Activated CD4-positive, alpha-beta T cell treated with anti-CD3 and anti-CD28 coated beads for 36 hours (primary cell): ENCODE measurements around the gene REEP6. TPM values are rescaled to one million over a fixed set of nuclear protein-coding genes. Genes with fewer than 3 reads are reported as not detected.
A peak's percentile ranks its signal among the peaks of the same experiment; 100 is the strongest.

Experiments used
- ATAC-seq: fragments of 200-7000 bp; cut with Tn5 transposase; one replicate; pipeline ENCODE4 v1.10.0; 2021; ENCODE audit warnings: mild to moderate bottlenecking, moderate library complexity
- CTCF ChIA-PET: fragments of 350-600 bp; sonication (Branson Sonifier 250); formaldehyde crosslinking; loops from one replicate; lab custom pipeline; 2021; ENCODE audit warnings: antibody characterized with exemption; lab: Charles Lee
- POLR2A ChIA-PET: fragments of 350-600 bp; sonication (Branson Sonifier 250); formaldehyde crosslinking; loops from one replicate; lab custom pipeline; 2021; ENCODE audit warnings: antibody characterized with exemption, inconsistent platforms; lab: Charles Lee
- DNase-seq: peaks from one replicate; pipeline ENCODE4 v3.0.0-alpha.2; 2020
- H3K27ac Mint-ChIP-seq: one replicate; pipeline ENCODE4 v1.8.0; 2021; ENCODE audit warnings: mixed read lengths
- H3K27me3 Mint-ChIP-seq: one replicate; pipeline ENCODE4 v1.8.0; 2021; ENCODE audit warnings: mixed read lengths
- H3K36me3 Mint-ChIP-seq: one replicate; pipeline ENCODE4 v1.8.0; 2021; ENCODE audit warnings: low read depth, mixed read lengths
- H3K4me1 Mint-ChIP-seq: one replicate; pipeline ENCODE4 v1.8.0; 2021; ENCODE audit warnings: mixed read lengths
- H3K4me3 Mint-ChIP-seq: one replicate; pipeline ENCODE4 v1.8.0; 2021; ENCODE audit warnings: mild to moderate bottlenecking, moderate library complexity, mixed read lengths
- H3K9me3 Mint-ChIP-seq: one replicate; pipeline ENCODE4 v1.8.0; 2021; ENCODE audit warnings: low read depth, mixed read lengths
- intact Hi-C, 2 experiments: fragments of 100-400 bp; cut with DNase I in 1 of 2; cut with micrococcal nuclease in 1 of 2; formaldehyde crosslinking; loops; one replicate each; pipeline versions ENCODE4 v1.14.2 to v1.15.1; 2022 to 2024; cut with DNase I, micrococcal nuclease
- total RNA-seq, 2 experiments: library from RNA; stranded (reverse); gene quantifications; one replicate each; pipeline ENCODE4 v1.2.3, GENCODE V29; 2021

REEP6 gene
- total RNA-seq, 2 experiments from 2014 or later: 2.1 to 2.7 TPM

GRCh38 chr19:1505012-1505411 is 14.0 kb downstream of the REEP6 start:
- Mint-ChIP-seq H3K27me3 (peaks cover 3% of the 10 kb centered on the region), H3K36me3 (no peaks in the 10 kb centered on the region), H3K4me3 (no peak overlapping the region), H3K27ac (no peak overlapping the region), H3K9me3 (no peaks in the 10 kb centered on the region), H3K4me1 (peaks cover 10% of the 10 kb centered on the region)
- ChIA-PET POLR2A (no interaction called here), CTCF (interaction anchor here (0.7 kb wide), 1 partner anchor 13 kb away, joined by 4 read pairs; no protein-coding TSS in a partner anchor)
- ATAC-seq (no peak), DNase-seq (no peak)
- intact Hi-C loops: no loop called here

DNA sequence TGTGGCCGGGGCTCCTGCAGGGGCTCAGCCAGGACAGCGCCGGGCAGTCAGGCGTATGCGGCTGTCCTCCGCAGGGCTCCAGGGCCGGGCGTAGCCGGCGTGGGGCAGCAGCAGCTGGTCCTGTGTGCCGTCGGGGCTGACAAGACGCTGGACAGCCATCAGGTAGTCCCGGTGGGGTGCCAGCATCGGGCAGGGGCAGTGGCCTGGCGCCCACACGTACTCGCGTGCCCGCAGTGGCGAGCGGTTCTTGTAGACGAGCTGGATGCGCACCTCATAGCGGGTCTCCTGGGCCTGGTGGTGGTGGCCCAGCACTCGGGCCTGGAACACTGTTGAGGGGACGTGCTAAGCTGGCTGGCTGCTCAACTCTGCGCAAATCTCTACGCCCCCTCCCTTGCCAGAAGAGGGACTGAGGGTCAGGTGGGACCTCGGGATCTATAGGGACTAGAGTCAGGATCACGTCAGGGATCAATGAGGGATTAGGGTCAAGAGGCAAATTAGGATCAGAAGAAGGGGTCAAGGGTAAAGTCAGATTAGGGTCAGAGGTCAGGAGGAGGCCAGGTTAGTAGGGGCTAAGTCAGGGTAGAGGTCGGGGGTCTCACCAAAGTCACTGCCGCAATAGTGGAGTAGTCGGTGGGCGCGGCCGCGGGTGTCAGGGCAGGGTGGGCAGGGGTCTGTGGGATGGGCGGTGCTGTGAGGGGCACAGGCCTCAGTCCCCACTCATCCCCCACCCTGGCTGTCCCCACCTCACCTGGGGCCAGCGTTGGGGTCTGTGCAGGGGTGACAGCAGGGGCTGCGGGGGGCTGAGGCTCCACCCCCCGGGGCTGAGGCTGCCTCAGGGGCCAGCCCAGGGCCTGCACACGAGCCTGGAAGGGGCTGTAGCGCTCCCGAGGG is 15.3 kb downstream of the REEP6 start:
- peaks cover 10% of the 10 kb centered on the region for H3K4me1 Mint-ChIP-seq
- ChIA-PET POLR2A (no interaction called here), CTCF (interaction anchor here (1.1 kb wide), 1 partner anchor 15 kb away, joined by 3 read pairs; the partner anchor contains the start of gene REEP6)
- H3K36me3 Mint-ChIP-seq: no peaks in the 10 kb centered on the region
- intact Hi-C loops: no loop called here
- peaks cover 3% of the 10 kb centered on the region for H3K27me3 Mint-ChIP-seq
- no peak for ATAC-seq
- H3K4me3 Mint-ChIP-seq: no peak overlapping the region
- no peaks in the 10 kb centered on the region for H3K9me3 Mint-ChIP-seq
- no peak overlapping the region for H3K27ac Mint-ChIP-seq
- no peak for DNase-seq

DNA sequence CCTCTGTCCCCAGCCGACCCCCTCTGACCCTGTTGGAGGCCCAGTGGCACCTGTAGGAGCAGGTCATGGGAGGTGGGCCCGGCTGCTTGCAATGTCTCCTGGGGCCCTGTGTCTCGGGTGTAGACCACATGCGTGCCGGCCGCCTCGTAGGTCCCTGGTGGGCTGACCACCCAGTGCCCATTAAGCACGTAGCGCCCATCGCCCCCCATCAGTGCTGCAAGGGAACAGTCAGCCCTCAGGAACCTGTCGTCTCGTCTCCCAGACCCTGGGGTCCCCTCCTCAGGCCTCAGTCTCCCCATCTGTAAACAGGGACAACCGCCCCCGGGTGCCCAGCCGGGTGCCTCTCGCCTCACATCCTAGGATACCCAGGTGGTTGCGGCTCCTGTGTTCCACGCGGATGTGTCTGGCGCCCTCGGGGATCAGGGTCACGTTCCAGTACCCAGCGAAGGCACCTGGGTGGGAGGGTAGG is 16.2 kb downstream of the REEP6 start:
- Mint-ChIP-seq H3K4me1 (peaks cover 11% of the 10 kb centered on the region), H3K27ac (no peak overlapping the region), H3K9me3 (no peaks in the 10 kb centered on the region), H3K4me3 (no peak overlapping the region), H3K27me3 (peaks cover 3% of the 10 kb centered on the region), H3K36me3 (no peaks in the 10 kb centered on the region)
- ATAC-seq (no peak), DNase-seq (no peak)
- ChIA-PET POLR2A (no interaction called here), CTCF (no interaction called here)
- intact Hi-C loops: loop anchor here (1.0 kb wide), 3 partner anchors 17 to 61 kb away; partner anchors contain the start of genes PCSK4 (in 2 of the 2), C19orf25 (in 1 of the 2) and MEX3D (in 1 of the 2)

- Mint-ChIP-seq H3K9me3 (no peaks in the 10 kb centered on the region), H3K4me1 (peaks cover 16% of the 10 kb centered on the region), H3K36me3 (no peaks in the 10 kb centered on the region), H3K27me3 (no peaks in the 10 kb centered on the region), H3K4me3 (peak overlapping the region; percentile 73), H3K27ac (peak overlapping the region; percentile 88)
- ATAC-seq (peak; percentile 87), DNase-seq (peak; percentile 95)
- CTCF ChIA-PET: no interaction called here
- intact Hi-C loops: loop anchor here (1.0 kb wide), 4 partner anchors 18 to 304 kb away; partner anchors contain the start of genes PCSK4 (in 2 of the 2), ATP8B3 (in 1 of the 2), C19orf25 (in 1 of the 2) and MEX3D (in 1 of the 2)
- POLR2A ChIA-PET: no interaction called here
These were observed 17.0 kb downstream of the REEP6 start for GRCh38 chr19:1507763-1508506.

- intact Hi-C loops: loop anchor here in 1 of 2 experiments (1.0 kb wide), 1 partner anchor 304 kb away; the partner anchor contains the start of gene ATP8B3
- DNase-seq: no peak
- Mint-ChIP-seq H3K9me3 (no peaks in the 10 kb centered on the region), H3K27ac (no peak overlapping the region), H3K4me1 (peaks cover 12% of the 10 kb centered on the region), H3K4me3 (no peak overlapping the region), H3K36me3 (no peaks in the 10 kb centered on the region), H3K27me3 (no peaks in the 10 kb centered on the region)
- POLR2A ChIA-PET: no interaction called here
- no peak for ATAC-seq
- CTCF ChIA-PET: interaction anchor here (0.6 kb wide), 1 partner anchor 335 kb away, joined by 3 read pairs; no protein-coding TSS in a partner anchor
These were observed 17.5 kb downstream of the REEP6 start for GRCh38 chr19:1508507-1508856.

DNA sequence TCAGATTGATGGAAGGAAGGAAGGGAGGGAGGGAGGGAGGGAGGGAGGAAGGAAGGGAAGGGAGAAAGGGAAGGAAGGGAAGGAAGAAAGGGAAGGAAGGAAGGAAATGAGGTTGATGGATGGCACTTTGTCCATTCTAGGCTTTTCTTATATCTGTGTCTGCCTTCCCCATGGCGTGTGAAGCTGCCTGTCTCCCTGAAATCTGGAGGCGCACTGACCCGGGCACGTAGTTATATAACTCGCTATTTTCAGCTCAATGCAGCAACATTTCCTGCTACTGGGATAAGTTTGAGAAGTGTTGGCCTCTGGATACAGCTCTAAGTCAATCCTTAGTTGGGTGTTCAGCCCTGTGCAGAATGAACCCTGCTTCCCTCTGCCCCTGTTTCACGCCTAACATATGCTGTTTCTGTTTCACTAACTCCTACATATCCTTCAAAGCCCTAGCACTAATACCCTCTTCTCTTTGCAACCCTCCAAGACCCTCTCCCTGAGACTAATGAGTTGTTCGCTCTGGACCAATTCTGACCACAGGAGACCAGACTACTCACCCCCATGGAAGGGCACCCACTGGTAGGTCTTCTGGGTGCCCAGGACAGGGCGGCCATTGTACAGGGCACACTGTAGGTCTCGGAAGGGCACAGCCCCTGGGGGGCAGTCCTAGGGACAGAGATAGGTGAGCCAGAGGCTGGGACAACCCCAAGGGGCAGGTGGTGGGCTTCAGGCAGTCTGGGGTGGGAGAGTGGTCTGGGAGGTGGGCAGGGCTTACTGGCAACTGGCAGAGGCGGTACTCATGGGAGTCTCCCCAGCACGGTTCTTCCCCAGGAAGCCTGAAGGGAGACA is 18.8 kb downstream of the REEP6 start:
- Mint-ChIP-seq H3K36me3 (no peaks in the 10 kb centered on the region), H3K27me3 (no peaks in the 10 kb centered on the region), H3K9me3 (no peaks in the 10 kb centered on the region), H3K4me1 (peaks cover 12% of the 10 kb centered on the region), H3K27ac (no peak overlapping the region), H3K4me3 (no peak overlapping the region)
- ChIA-PET POLR2A (no interaction called here), CTCF (interaction anchor here (0.6 kb wide), 1 partner anchor 662 kb away, joined by 3 read pairs; no protein-coding TSS in a partner anchor)
- ATAC-seq: no peak
- intact Hi-C loops: no loop called here
- no peak for DNase-seq

DNA sequence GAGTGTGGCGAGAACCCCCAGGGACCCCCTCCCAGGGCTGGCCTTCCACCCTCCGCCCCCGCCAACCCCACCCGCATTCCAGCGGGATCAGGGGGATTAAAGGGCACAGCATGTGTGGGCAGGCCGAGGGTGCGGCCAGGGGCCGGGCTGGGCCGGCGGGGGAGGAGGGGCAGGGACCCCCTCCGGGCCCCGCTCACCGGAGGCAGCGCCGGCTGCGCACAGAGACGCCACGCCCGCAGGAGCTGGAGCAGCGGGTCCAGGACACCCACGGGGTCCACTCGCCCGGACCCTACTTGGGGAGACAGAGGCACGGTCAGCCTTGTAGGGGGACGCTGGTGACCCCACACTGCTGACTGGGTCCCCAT is 19.4 kb downstream of the REEP6 start:
- POLR2A ChIA-PET: no interaction called here

DNA sequence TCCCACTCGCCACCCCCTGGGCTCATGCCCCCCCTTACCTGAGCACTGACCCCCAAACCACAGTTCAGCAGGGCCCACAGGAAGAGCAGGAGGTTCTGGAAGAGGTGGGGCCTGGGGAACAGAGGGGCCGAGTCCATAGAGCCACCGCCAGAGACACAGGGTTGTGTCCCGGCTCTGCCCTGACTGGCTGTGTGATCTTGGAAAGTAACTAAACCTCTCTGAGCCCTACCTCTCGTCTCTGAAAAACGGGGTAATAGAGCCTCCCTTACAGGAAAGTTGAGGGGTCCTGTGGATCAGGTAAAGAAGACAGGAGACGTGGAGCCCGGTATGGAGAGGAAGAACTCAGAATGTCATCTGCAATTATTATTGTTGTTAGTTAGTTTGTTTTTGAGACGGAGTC is 19.8 kb downstream of the REEP6 start:
- Mint-ChIP-seq H3K27me3 (no peaks in the 10 kb centered on the region), H3K36me3 (no peaks in the 10 kb centered on the region), H3K4me1 (peaks cover 12% of the 10 kb centered on the region), H3K27ac (peak overlapping the region; percentile 34), H3K9me3 (no peaks in the 10 kb centered on the region), H3K4me3 (no peak overlapping the region)
- no peak for DNase-seq
- POLR2A ChIA-PET: no interaction called here
- ATAC-seq: no peak
- CTCF ChIA-PET: no interaction called here
- intact Hi-C loops: no loop called here

More for the DNA sequence above, 19.4 kb downstream of the REEP6 start:
- intact Hi-C loops: no loop called here
- no peaks in the 10 kb centered on the region for H3K27me3 Mint-ChIP-seq
- DNase-seq (no peak), ATAC-seq (no peak)
- peaks cover 12% of the 10 kb centered on the region for H3K4me1 Mint-ChIP-seq
- H3K4me3 Mint-ChIP-seq: no peak overlapping the region
- CTCF ChIA-PET: no interaction called here
- H3K27ac Mint-ChIP-seq: no peak overlapping the region
- H3K9me3 Mint-ChIP-seq: no peaks in the 10 kb centered on the region
- no peaks in the 10 kb centered on the region for H3K36me3 Mint-ChIP-seq

DNA sequence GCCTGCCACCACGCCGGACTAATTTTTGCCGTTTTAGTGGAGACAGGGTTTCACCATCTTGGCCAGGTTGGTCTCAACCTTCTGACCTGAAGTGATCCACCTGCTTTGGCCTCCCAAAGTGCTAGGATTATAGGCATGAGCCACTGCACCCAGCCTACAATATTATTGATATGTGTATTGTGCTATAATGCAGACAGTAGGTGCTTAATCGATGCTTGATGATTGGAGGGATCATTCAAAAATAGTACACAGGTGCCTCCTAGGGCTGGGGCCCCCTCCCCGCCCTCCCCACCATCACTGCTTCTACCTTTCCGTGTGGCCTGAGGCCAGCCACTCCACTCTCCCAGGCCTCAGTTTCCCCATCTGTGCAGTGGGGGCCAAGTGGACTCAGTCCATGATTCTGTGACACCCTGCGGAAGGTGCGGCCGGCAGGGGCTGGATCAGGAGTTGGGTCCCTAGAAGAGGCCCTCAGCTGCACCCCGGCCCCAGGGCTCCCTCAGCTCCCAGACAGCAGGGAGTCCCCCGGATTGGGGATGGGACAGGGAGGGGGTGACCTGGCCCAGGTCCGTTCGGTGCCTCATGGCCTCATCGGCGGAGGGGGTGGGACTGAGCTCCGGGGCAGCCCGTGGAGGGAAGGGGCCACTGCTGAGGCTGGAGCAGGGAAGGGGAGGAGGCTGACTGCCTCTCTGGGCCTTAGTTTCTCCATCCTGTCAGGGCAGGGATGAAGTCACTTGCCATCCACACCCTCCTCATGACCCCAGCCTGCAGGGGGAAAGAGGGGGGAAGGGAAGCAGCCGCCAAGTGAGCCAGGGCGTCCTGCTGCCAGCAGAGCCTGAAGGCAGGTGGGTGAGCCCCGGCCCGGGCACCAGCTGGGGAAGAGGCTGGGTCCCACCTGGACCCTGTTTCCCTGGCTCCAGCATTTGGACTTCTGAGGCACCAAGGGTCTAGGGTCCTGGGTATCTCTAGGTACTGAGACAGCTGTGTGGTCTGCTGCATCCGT is 20.6 kb downstream of the REEP6 start:
- Mint-ChIP-seq H3K4me1 (peaks cover 12% of the 10 kb centered on the region), H3K9me3 (no peaks in the 10 kb centered on the region), H3K27me3 (no peaks in the 10 kb centered on the region), H3K36me3 (no peaks in the 10 kb centered on the region), H3K27ac (no peak overlapping the region), H3K4me3 (peak overlapping the region; percentile 70)
- ChIA-PET POLR2A (no interaction called here), CTCF (interaction anchor here (0.6 kb wide), 1 partner anchor 218 kb away, joined by 3 read pairs; no protein-coding TSS in a partner anchor)
- intact Hi-C loops: loop anchor here in 1 of 2 experiments (2.0 kb wide), 1 partner anchor 233 kb away; no protein-coding TSS in a partner anchor
- no peak for DNase-seq
- ATAC-seq: no peak
